LHCN-M2 (cell line): ENCODE measurements around the gene PNPLA1. TPM values are rescaled to one million over a fixed set of nuclear protein-coding genes. Genes with fewer than 3 reads are reported as not detected.

Source experiments
- DNase-seq: peaks from one replicate; pipeline ENCODE4 v3.0.0-alpha.2; 2012; ENCODE audit warnings: low read depth
- total RNA-seq: library from RNA; depleted of rRNA; stranded (reverse); fragments of >200 nt; gene quantifications from 2 replicates; pipeline ENCODE4 v1.2.3, GENCODE V29; 2014

The PNPLA1 gene
- total RNA-seq, 1 experiment from 2014 or later: not detected

DNA sequence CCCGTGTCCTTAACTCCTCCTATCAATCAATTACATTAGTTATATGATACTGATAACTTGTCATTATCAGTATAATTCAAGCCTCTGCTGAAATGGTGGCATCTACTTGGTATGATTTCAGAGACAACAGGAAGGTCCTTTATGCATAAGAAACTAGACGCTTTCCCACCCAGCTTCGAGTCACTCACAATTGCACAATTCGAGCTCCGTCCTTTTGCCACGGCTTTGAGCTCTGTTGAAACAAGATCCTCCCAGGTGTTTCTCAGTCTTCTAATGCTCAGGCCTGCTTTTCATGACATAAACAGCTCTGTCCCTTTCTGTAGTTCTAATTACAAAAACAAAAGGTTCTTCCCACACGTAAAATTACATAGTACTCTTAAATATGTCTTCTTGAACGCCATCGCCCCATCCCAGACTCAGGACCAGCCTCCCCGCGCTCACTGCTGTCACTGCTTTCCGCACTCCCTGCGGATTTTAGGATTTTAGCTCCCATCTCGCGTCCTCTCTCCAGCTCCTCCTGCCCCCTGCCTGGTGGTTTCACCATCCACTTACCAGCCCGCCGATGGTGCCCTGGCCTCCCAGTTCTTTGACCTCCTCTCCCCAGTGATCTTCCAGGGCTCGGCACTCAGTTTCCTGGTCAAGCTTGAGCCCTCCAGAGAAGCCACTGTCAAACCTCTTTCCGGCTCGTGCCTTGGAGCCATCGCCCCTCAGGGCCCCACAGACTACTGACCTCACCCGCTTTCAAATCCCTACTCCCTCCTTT lies 23.2 kb upstream of the PNPLA1 start:
- no peak for DNase-seq

DNA sequence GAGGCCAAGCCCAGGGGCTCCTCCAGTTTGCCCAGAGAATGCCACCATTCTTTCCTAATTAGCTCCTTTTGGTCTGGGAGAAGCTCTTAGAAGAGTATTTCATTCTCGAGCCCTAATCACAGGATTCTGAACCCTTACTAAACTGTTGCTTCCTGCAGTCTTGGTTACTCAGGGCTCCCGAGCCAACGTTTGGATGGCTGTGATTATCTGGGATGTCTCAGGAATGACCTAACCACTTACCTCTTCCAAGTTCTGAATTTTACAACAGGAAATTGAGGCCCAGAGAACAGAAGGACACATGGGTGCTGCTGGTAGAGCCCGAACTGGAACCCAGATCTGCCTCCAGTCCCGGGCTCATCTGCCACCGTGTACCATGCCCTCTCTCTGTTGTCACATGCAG lies 22.2 kb upstream of the PNPLA1 start:
- DNase-seq: no peak

DNA sequence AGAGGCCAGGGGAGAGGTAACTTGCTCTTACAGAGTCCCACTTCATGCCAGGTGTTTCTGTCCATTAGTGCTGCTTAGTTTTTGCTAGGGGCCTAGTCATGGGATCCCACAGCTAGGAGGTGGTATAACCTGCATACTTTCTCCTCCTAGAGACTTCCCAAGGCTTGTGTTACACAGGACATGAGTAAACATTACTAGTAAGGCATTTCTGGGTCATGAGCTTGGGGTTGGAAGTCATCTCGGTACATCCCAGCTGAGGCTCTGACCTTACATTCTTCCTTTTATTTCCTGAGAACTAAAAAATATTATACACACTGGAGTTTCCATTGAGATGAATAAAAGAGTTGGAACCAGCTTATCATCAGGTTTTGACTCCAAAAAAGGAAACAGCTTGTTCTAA lies 20.9 kb upstream of the PNPLA1 start:
- peak; percentile 37 for DNase-seq

DNA sequence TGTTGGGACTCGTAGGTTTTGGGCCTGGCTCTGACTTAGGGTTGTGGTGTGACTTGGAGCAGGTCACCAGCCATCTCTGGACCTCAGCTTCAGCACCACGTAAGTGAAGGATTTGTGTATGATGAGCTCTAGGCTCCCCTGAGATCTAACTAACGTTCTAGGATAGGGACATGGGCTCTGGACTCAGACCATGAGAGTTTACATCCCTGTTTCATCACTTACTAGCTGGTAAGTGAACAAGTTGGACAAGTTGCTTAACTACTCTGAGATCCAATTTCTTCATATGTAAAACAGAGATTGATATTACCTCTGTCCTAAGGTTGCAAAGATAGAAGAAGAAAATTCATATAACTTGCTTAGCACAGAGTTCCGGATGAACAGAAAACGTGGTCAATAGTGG lies 20.3 kb upstream of the PNPLA1 start:
- DNase-seq: no peak

DNA sequence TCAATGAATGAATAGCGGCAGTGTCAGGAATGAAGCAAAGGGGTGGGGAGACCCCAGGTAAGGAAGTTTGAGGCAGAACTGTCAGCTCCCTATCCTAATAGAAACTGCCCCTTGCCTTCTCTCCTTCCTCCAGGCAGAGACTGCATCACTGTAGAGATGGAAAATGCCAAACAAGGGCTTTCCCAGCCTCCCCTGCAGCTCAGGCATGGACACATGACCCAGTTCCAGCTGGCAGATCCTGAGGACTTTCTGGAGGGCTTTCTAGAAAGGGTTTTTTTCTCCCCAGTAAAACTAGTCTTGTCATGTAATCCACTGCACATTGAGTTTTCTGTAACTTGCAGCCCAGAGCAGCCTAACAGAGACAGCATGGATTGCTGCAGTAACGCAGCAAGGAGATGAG lies 17.9 kb upstream of the PNPLA1 start:
- DNase-seq: no peak

DNA sequence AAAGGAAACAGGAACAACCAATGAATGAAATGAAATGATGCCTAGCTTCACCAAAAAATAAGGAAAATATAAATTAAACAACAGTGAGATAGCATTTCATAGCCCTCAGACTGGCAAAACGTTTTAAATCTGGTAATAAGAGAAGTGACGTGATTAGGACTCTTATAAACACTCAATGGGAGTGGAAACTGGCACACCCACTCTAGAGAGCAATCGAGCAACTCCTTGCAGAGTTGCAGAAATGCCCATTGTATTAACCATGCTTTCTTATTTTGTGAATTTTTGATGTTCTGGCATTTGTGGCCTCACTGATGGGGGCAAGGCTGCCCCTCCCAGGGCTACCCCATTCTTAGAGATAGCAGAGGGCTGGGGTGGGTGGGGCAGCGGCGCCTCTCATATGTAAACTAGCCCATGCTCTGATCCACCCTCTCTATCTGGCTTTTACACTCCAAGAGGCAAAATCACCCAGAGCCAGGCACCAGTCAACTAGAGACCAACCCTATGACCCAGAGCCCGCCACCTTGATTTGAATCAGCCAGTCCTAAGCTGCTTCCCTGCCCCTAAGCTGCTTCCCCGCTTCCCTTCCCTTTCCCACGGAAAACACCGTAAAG lies 6.4 kb upstream of the PNPLA1 start:
- no peak for DNase-seq

DNA sequence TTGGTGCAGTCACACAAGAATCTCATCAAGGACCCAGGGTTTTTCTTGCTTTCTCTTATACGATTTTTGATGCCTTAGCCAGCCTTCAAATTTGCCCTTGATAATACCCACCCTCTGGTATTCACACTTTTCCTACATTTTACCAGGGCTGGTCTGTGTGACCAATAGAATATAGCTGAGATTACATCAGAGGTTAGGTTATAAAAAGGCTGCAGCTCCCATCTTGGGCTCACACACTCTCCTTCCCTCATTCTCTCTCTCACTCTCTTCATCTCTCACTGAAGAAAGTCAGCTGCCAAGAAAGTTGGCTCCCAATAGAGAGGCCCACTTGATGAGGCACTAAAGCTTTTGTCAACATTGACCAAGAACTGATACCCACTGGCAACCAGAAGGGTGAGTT lies 4.1 kb upstream of the PNPLA1 start:
- DNase-seq: no peak

DNA sequence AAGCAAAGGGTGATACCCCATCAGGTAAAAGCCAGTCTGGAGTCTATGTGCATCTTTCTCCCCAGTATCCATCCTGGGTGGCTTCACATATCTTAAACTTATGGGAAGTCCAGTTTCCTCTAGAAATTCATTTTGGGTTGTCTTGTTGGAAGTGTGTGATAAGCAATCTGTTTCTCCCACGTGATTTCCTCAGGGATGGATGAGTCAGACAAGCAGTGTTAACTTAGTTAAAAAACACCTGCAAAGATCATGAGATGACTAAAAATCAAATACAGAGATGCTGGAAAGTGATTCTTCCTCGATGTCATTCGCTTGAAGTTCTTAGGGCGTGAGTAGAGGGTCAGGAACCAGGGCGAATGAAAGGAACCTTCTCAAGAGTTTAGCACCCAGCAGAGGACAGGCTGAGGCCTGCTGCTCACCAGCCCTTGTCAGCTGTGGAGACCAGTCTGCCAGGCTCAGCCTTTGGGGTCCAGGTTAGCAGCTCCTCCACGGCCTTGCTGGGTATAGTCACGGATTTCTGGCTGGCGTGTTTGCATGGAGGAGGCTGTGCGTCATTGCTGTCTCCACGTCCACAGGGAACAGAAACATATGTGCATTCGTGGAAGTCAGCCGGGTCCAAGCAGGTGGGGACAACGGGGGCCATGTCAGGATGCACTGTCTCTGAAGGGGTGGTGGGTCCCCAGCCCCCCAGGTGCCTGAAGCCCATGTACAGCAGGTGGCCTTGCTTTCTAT lies 2.8 kb upstream of the PNPLA1 start:
- DNase-seq: no peak

DNA sequence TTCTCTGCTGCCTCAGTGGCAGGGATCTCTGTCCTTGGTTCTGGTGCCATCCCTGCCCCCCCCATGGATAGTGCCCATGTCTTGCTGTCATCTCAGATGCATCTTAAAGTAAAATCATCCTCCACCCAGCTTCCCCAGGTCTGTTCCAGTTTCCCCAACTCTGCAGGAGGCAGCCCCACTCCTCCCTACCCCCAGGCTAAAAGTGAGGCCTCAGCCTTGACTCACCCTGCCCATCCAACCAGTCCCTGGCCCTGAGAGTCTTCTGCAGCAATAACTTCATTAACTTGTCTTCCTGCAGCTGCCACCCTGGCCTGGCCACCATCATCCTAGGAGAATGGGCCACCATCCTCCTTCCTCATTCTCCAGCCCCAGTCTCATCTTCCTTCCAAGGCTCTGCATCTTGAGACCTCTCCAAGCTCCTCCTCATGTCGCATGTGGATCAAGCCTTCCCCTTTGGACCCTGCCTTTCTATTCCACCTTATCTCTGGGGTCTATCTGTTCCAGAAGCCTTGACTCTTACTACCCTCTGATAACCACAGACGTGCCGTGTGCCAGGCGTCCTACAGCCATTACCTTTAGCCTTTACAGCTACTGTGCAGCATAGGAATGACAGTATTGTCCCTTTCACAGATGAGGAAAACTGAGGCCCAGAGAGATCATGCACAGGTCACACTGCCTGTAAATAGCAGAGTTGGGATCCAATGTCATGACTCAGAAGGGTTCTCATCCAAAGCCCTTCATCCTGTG lies 2.0 kb upstream of the PNPLA1 start:
- no peak for DNase-seq

DNA sequence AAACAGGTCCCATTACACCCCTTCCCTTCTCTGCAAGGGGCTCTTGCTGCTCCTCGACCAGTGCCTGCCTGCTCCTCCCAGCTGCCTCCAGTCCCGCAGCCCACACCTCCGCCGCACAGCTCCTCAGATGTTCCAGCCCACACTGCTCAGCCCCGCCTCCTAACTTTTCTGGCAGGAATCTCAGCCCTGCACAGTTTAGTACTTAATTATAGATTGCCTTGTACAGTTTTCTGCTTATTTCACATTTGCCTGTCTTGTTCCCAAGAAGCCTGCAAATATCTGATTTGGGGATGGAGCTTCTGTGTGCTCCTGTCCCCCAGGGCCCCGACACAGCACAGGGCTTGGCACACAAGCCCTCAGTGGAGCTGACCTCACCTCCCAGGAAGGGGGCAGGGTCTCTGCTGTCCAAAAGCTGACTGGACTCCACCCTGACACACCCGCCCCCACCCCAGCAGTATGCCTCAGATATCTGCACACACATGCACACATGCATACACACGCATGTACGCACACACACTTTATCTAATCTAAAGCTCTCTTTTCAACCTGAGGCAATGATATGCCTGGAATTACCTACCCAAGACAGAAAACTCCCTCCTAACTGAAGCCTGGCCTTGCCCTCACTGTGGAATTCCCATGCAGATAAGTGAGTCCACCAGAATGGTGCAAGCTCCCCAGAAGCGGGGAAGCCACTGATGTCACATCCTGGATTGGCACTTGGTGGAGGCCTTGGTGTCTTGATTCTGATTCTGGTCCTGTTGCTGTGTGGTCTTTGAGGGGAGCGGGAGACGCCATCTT lies 1.2 kb upstream of the PNPLA1 start:
- no peak for DNase-seq

DNA sequence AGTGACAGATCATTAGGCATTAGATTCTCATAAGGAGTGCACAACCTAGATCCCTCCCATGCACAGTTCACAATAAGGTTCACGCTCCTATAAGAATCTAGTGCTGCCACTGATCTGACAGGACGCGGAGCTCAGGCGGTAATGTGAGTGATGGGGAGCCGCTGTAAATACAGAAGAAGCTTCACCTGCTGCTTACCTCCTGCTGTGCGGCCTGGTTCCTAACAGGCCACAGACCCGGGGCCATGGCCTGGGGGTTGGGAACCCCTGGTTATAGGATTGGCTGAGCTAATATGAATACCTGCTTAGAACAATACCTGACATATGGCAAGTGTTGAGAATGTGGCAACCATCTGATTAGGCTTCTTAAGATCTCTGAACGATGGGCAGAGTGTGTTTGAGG lies 2.4 kb downstream of the PNPLA1 start:
- no peak for DNase-seq

DNA sequence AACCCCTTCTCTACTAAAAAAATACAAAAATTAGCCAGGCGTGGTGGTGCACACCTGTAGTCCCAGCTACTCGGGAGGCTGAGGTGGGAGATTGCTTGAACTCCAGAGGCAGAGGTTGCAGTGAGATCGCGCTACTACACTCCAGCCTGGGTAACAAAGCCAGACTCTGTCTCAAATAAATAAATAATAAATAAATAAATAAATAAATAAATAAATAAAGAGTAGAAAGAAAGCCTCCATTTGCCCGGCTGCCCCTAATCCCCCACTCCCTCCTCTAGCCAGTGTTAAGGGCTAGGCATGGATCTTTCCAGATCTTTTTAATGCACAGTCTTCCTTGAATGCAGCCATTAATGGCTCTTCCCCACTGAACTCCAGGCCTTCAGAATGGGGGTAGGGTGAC lies 3.2 kb downstream of the PNPLA1 start:
- DNase-seq: no peak

DNA sequence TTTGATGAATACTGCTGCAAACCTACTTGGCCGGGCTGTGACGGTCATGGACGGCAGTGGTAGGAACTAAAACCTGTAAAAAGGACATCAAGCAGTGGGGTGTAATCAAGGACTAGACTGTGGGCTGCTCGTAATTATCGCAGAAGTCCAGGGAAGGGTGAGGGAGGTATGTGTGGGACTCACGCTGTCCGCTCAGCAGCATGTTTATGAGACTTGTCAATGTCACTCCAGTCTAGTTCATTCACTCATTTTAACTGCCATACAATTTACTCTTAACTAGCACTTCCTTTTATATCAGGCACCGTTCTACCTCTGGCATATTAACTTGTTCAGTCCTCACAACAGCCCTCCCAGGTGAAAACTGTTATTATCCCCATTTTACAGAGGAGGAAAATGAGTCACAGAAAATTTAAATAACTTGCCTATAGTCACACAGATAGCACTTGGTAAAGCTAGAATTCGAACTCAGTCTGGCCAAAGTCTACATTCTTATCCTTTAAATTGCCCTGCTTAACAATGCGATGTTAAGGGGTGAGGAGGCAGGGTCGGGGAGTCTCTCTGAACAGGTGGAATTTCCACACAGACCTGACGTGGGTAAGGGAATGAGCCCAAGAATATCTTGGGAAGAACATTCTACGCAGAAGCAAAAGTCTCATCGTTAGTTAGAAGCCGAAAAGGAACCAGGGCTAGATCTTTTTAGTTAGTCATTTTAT lies 4.1 kb downstream of the PNPLA1 start:
- no peak for DNase-seq

DNA sequence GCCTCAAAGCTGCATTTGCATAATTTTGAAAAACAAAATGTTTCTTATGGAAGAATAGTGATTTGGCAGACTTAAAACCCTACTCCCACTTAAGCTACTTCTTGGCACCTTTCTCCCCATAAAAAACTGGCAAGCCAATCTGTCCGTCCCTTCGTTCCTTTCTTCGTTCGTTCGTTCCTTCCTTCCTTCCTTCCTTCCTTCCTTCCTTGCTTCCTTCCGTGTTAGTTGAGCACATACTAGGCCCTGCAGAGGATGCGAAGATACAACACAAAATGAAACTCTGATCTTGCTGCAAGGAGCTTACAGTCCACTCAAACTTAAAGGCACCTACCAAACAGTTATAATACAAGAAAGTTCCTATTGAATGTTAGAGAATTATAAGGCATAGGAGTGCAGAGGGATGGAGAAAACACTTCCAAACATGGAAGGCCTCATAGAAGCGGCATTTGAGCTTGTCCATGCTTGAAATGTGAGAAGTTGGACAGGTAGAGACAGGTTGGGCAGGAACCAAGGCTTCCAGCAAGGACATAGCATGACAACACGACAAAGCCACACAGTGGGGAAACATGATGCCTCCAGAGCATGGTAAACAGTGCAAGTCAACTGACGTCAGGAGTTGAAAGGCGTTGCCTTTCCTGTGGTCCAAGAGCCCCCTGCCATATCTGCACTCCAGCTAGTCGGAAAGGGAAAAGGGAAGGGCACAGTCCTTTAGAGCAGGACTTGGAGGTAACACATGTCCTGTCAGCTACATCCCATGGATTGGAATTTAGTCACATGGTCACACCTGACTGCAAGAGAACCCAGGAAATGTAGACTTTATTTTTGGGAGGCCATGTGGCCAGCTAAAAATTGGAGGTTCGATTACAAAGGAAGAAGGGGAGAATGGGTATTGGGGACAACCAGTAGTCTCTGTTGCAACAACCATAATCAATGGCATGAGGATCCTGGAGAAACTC lies 7.0 kb downstream of the PNPLA1 start:
- DNase-seq: no peak

DNA sequence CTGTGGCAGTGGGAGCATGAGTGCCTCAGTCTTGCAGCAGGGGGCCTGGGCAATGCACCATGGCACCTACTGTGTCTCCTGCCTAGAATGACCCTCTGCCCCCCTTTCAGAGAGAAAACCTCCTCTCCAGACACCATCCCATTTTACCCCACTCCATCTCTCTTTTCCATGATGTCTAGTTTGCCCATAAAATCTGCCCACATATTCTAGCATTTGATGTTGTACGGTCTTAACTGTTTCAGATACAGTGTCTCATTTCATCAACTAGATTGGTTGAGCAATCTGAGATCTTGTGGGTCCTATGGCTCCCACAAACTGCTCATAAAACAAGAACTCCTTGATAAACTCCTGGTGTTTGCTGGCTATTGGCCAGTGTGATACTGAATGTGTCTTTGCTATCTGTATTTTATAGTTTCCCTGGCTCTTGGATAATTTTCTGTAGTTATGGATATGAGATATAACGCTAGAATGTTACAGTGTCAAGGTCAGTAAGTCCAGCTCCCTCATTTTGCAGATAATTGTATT lies 8.1 kb downstream of the PNPLA1 start:
- DNase-seq: no peak

DNA sequence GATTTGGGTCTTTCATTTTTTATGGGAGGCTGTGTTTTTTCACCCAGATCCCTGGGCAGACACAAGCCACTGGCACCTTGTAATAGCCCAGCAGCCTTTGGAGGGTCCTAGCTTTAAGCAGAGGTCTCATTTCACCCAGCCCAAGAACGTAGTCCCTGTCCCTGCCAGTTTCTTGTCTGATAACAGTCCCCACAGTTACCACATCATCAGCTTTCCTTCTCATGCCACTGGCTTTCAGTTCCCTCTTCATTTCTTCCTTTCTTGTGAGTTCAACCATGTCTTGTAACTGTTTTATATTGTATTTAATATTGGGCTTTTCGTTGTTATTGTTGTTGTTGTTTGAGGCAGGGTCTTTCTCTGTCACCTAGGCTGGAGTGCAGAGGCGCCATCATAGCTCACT lies 10.6 kb downstream of the PNPLA1 start:
- DNase-seq: no peak

DNA sequence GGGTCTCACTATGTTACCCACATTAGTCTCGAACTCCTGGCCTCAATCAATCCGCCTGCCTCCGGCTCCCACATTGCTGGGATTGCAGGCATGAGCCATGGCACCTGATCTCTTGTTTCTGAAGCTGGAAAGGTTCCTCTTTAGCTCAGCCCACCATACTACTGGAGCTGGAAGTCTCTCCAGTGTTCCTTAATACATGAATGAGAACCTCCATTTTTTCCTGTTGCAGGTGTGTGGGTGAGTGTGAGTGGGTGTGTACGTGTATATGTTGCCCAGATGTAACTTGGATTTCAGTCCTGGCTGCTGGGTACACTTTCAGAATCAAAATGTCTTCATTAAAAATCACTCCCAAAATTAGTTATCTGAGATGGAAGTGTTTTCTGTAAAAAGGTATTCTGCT lies 11.1 kb downstream of the PNPLA1 start:
- DNase-seq: no peak

DNA sequence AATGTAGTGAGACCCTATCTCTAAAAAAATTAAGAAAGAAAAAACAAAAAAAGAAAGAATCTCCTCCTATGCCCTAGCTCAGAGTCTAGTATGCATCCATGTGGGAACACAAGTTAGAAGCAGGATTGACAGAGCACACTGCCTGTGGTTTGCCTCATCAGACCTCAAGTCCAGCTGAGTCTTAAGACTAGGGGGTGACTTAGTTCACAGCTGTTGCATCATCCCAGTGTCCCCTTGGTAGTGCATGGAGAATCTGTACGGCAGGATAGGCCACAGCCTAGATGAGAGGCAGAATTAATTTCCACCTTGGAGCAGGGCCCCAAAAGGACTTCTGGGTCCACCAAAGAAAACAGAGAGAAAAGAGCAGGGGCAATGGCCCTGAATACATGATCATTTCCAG lies 13.7 kb downstream of the PNPLA1 start:
- peak; percentile 17 for DNase-seq

DNA sequence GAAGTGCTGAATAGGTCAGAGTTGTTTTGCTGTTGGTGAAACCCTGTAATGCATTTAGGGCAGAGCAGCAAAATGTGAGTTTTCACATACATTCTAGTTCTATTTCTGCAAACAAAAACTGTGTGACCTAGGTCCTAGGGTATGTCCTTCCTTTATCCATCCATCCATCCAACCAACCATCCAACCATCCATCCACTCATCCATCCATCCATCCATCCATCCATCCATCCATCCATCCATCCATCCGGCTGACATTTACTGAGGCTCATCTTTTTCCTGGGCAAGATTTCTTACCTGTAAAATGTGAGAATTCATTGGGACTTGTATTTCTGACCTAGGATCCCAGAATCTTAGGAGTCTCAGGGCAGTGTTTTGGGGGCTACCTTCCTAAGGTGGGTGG lies 14.5 kb downstream of the PNPLA1 start:
- DNase-seq: no peak
